RWPE1 (cell line): ENCODE results near the gene GPC5.

Experiments used
- CTCF ChIA-PET: fragments of 350-600 bp; sonication (Branson Sonifier 250); formaldehyde crosslinking; extraction: SDS; loops from one replicate; lab custom pipeline; 2021; lab: Yijun Ruan, JAX
- POLR2A ChIA-PET: fragments of 400-600 bp; formaldehyde crosslinking; extraction: SDS; loops from one replicate; lab custom pipeline; 2020; ENCODE audit warnings: antibody characterized with exemption; ENCODE audit not compliant: low non-redundant PET; lab: Yijun Ruan, JAX
- DNase-seq: peaks from one replicate; pipeline ENCODE4 v3.0.0; 2012; ENCODE audit warnings: low spot score
- H3K27ac ChIP-seq: fragments of 450-650 bp; 2 replicates; pipeline ENCODE4 v1.5.1; 2017
- CTCF ChIP-seq: fragments of 450-650 bp; conservative IDR thresholded peaks from 2 replicates; pipeline ENCODE4 v1.5.1; 2017; ENCODE audit warnings: low read depth, mild to moderate bottlenecking

GPC5 gene

GRCh38 chr13:91493442-91493841 lies 95.0 kb downstream of the GPC5 start:
- TF ChIP-seq CTCF: no peak
- ChIA-PET POLR2A (no interaction called here), CTCF (no interaction called here)
- no peak for DNase-seq
- H3K27ac ChIP-seq: no peak overlapping the region

DNA sequence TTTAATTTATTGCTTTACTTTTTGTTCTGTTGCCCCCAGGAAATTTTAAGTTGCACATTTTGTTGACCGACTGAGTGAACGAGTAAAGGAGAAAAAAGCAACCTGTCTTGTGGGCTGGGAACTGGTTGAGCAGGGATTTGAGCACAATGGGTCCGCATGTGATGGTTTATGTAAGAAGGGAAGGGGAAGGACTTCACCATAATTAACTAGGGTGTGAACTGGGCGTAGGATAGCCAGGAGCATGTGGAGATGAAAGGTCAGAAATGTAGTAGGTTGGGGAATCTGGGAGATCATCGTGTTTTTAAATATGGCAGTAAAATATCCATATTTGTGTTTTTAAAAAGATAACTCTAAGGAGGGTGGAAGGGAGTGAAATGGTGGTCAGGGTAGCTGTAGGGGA lies 99.9 kb downstream of the GPC5 start:
- POLR2A ChIA-PET: no interaction called here
- no peak for TF ChIP-seq CTCF
- H3K27ac ChIP-seq: no peak overlapping the region
- DNase-seq: no peak
- CTCF ChIA-PET: no interaction called here

DNA sequence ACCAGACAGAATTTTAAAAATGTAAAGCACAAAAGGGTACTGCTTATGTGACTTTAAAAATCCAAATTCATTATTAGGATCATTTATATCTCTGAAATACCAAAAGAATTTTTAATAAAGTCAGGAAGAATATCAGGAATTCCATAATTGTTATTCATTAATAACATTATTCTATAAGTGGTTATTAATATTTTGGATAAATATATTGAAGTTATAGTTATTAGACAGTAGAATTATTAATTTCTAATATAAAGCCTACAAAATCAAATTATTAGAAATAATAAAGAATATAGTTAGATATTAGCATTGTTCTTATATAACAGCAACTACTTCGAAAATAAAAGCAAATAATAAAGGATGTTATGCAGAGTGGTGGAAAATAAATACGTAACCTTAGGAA lies 105.8 kb downstream of the GPC5 start:
- no peak for TF ChIP-seq CTCF
- no peak for DNase-seq
- POLR2A ChIA-PET: no interaction called here
- no peak overlapping the region for H3K27ac ChIP-seq
- CTCF ChIA-PET: no interaction called here

- TF ChIP-seq CTCF: no peak
- POLR2A ChIA-PET: no interaction called here
- DNase-seq: no peak
- H3K27ac ChIP-seq: no peak overlapping the region
- CTCF ChIA-PET: no interaction called here
Observed at GRCh38 chr13:91506759-91507158, 108.3 kb downstream of the GPC5 start.

GRCh38 chr13:91510058-91510457 lies 111.6 kb downstream of the GPC5 start:
- no peak for DNase-seq
- ChIA-PET POLR2A (no interaction called here), CTCF (no interaction called here)
- TF ChIP-seq CTCF: no peak
- no peak overlapping the region for H3K27ac ChIP-seq

- H3K27ac ChIP-seq: no peak overlapping the region
- DNase-seq: no peak
- POLR2A ChIA-PET: no interaction called here
- TF ChIP-seq CTCF: no peak
- CTCF ChIA-PET: no interaction called here
Observed at GRCh38 chr13:91513790-91514189, 115.4 kb downstream of the GPC5 start.

DNA sequence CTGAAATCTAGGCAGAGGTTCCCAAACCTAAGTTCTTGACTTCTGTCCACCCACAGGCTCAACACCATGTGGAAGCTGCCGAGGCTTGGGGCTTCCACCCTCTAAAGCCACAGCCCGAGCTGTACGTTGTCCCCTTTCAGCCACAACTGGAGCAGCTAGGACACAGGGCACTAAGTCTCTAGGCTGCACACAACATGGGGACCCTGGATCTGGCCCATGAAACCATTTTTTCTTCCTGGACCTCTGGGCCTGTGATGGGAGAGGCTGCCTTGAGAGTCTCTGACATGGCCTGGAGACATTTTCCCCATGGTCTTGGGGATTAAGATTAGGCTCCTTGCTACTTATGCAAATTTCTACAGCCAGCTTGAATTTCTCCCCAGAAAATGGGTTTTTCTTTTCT lies 118.4 kb downstream of the GPC5 start:
- H3K27ac ChIP-seq: no peak overlapping the region
- TF ChIP-seq CTCF: no peak
- POLR2A ChIA-PET: no interaction called here
- DNase-seq: no peak
- CTCF ChIA-PET: no interaction called here
